Left lung (tissue), 10 donors: ENCODE results near the gene CEP295NL. TPM values are rescaled to one million over a fixed set of nuclear protein-coding genes. Genes with fewer than 3 reads are reported as not detected.

Experiments
- ATAC-seq: fragments of 200-7000 bp; cut with Tn5 transposase; one replicate; pipeline ENCODE4 v1.9.1; 2020; ENCODE audit warnings: moderate library complexity
- DNase-seq, 4 donors: peaks; one replicate each; pipeline ENCODE4 v3.0.0-alpha.2; 2013 to 2020
- H3K27ac ChIP-seq, 2 donors: fragments of 200-600 bp; sonication (generic) in 1 of 2; one replicate each; pipeline versions ENCODE4 v1.5.0 to v1.8.0; 2020 to 2021
- H3K27me3 ChIP-seq, 2 donors: fragments of 200-600 bp; sonication (generic) in 1 of 2; one replicate each; pipeline versions ENCODE4 v1.5.0 to v1.8.0; 2020 to 2021
- H3K36me3 ChIP-seq, 2 donors: fragments of 200-600 bp; sonication (generic) in 1 of 2; one replicate each; pipeline versions ENCODE4 v1.5.0 to v1.8.0; 2020 to 2021
- H3K4me1 ChIP-seq, 2 donors: fragments of 200-600 bp; one replicate each; pipeline ENCODE4 v1.8.0; 2021
- H3K4me3 ChIP-seq, 2 donors: fragments of 200-600 bp; sonication (generic) in 1 of 2; one replicate each; pipeline versions ENCODE4 v1.5.0 to v1.8.0; 2020 to 2021; ENCODE audit warnings: mild to moderate bottlenecking in 1 of 2
- H3K9me3 ChIP-seq, 2 donors: fragments of 200-600 bp; sonication (generic) in 1 of 2; one replicate each; pipeline versions ENCODE4 v1.5.0 to v1.8.0; 2020 to 2021
- intact Hi-C, 2 donors: fragments of 100-400 bp; cut with DNase I; formaldehyde crosslinking; loops; one replicate each; pipeline versions ENCODE4 v1.11.2 to v1.14.2; 2022
- polyA plus RNA-seq, 6 donors: library from polyadenylated mRNA; unstranded; fragments of 120-200 nt; gene quantifications; one replicate each; pipeline ENCODE4 v1.2.1, GENCODE V29; 2013; ENCODE audit not compliant: insufficient read length in 6 of 6
- total RNA-seq, 2 donors: library from RNA; stranded (reverse); fragmentation: NEBNext Ultra II Directional; extraction: Animal tissue kit (Norgen Biotek cat#: 25700); gene quantifications; one replicate each; pipeline ENCODE4 v1.2.1, GENCODE V29; 2021
- TF ChIP-seq, protein P1 (sequence below), 2 donors: fragments of 200-600 bp; sonication (generic) in 1 of 2; IDR thresholded peaks; one replicate each; pipeline versions ENCODE4 v1.5.0 to v1.8.0; 2021; ENCODE audit warnings: antibody characterized with exemption in 2 of 2
- donor health status: DM: no; HTN: yes; CAD: no.
- donor health status: DM: no; HTN: no; CAD: no.

The CEP295NL gene
- total and polyA plus RNA-seq, 8 donors, result 0.37 to 6.6 (median 0.72) TPM

DNA sequence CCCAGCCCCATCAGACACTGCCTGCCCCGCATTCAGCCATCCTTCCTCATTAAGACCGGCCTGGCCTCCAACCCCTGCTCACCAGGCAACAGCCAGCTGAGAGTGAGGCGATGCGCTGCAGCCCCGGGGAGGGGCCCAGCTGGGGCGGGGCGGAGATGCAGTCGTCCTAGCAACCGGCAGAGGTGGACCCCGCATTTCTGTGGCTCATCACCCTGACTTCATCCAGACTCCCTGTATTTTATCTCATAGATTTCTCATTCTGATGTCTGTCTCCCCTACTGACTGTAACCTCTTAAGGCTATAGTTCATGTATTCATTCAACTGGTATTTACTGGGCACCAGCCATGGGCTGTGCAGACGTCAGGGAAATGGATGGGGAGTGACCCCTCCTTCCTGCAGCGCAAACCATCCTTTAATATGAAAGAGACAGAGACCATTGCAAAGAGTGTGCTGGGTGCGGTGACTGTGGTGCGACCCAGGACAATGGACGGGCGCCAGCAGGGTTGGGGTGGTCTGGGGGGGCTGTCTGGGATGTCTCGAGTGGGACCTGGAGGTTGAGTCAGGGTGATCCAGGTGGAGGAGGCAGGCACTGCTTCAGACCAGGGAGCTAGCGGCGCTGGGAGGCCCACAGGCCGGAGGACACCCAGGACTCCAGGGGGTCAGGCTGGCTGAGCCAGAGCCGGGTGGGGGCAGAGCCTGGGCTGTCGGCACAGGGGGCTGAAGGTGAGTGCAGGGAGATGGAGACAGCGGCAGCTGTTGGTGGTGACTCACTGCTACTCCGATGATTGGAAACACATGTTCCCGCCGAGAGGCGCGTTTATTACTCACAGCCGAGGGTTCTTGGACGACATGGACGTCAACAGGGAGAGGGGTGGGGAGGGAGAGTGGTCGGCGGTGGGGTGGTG lies 32.7 kb upstream of the CEP295NL start:
- peak overlapping the region in 1 of 2 donors; percentile 87 for H3K27ac ChIP-seq
- no peaks in the 10 kb centered on the region for H3K27me3 ChIP-seq
- intact Hi-C loops, result no loop called here
- TF ChIP-seq, protein P1, sequence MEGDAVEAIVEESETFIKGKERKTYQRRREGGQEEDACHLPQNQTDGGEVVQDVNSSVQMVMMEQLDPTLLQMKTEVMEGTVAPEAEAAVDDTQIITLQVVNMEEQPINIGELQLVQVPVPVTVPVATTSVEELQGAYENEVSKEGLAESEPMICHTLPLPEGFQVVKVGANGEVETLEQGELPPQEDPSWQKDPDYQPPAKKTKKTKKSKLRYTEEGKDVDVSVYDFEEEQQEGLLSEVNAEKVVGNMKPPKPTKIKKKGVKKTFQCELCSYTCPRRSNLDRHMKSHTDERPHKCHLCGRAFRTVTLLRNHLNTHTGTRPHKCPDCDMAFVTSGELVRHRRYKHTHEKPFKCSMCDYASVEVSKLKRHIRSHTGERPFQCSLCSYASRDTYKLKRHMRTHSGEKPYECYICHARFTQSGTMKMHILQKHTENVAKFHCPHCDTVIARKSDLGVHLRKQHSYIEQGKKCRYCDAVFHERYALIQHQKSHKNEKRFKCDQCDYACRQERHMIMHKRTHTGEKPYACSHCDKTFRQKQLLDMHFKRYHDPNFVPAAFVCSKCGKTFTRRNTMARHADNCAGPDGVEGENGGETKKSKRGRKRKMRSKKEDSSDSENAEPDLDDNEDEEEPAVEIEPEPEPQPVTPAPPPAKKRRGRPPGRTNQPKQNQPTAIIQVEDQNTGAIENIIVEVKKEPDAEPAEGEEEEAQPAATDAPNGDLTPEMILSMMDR (IDR thresholded peaks at IDR 0.05), result no peak
- no peaks in the 10 kb centered on the region for H3K9me3 ChIP-seq
- no peak overlapping the region for H3K4me3 ChIP-seq
- peaks cover 13 to 19% of the 10 kb centered on the region in 2 donors for H3K4me1 ChIP-seq
- peak; percentile 30 for ATAC-seq
- no peaks in the 10 kb centered on the region for H3K36me3 ChIP-seq
- peak in 2 of 4 donors; percentile 69 to 74 for DNase-seq

DNA sequence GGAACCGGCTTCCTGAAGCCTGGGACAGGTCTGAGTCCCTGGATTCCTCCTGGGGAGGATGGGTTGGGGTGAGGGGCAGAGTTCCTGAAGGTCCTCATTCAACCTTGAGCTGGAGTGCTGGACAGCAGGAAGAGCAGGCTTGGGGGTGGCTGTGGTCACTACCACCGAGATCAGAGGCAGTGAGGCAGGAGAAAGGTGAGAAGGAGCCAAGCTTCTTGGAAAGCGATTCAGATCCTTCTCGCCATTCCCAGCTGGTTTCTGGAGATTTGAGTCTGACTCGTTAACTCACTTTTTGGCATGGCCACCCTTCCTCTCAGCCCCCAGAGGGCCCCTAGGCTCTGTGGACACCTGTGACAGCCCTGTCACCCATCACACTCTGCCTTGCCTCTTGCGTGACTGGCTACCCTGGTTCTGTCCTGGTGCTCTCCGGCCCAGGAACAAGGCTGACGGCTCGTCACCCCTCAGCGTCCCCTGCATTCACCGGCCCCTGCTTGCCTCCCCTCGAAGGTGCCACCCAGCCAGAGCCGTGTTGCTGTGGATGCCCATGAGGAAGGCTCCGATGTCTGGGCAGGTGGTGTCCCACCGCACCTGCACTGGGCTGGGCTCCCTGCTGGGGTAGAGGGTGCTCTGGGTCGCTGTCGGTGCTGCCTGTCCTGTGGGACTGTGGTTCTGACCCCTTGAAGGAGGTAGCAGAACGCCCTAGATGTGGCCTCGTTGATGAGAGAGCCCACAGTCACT lies 31.8 kb upstream of the CEP295NL start:
- no peaks in the 10 kb centered on the region for H3K36me3 ChIP-seq
- no peaks in the 10 kb centered on the region for H3K27me3 ChIP-seq
- TF ChIP-seq, protein P1 (IDR thresholded peaks at IDR 0.05), result no peak
- no peak overlapping the region for H3K4me3 ChIP-seq
- intact Hi-C loops, result no loop called here
- H3K27ac ChIP-seq, result peak overlapping the region; percentile 53 to 87
- ATAC-seq (no peak), DNase-seq (no peak)
- H3K9me3 ChIP-seq, result no peaks in the 10 kb centered on the region
- H3K4me1 ChIP-seq, result peaks cover 13 to 19% of the 10 kb centered on the region in 2 donors

DNA sequence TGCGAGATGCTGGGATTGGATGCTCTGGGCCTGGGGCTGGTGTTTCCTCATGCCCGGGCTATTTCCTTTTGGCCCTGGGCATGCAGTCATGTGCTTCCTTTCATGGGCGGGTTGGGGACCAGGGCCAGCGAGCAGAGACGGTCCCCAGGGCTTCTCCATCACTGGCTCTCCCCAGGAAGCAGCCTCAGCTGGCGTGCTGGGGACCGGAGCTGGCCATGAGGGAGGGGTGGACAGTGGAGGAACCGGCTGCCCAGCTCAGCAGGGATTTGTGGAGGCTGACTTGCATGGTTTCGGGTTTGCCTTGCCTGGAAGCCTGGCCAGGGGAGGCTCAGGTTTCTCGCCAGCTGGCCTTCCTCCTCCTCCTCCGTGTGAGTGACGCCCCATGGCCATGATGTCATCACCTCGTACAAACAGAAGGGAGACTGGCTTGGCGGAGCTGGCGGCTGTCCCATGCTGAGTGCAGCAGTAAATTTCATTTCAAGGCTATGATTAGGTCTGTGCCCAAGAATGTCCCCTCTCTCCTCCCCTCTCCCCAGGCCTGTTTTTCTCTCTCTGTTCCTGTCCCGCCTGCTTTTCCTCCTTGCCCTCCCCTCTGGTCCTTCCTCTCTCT lies 31.1 kb upstream of the CEP295NL start:
- Histone ChIP-seq H3K27ac (peak overlapping the region; percentile 53 to 87), H3K9me3 (no peaks in the 10 kb centered on the region), H3K36me3 (no peaks in the 10 kb centered on the region), H3K4me3 (peak overlapping the region in 1 of 2 donors; percentile 9), H3K4me1 (peaks cover 13 to 19% of the 10 kb centered on the region in 2 donors), H3K27me3 (no peaks in the 10 kb centered on the region)
- ATAC-seq (peak; percentile 82), DNase-seq (peak; percentile 90 to 96 (median 92))
- TF ChIP-seq, protein P1 (IDR thresholded peaks at IDR 0.05), result no peak
- intact Hi-C loops, result no loop called here

DNA sequence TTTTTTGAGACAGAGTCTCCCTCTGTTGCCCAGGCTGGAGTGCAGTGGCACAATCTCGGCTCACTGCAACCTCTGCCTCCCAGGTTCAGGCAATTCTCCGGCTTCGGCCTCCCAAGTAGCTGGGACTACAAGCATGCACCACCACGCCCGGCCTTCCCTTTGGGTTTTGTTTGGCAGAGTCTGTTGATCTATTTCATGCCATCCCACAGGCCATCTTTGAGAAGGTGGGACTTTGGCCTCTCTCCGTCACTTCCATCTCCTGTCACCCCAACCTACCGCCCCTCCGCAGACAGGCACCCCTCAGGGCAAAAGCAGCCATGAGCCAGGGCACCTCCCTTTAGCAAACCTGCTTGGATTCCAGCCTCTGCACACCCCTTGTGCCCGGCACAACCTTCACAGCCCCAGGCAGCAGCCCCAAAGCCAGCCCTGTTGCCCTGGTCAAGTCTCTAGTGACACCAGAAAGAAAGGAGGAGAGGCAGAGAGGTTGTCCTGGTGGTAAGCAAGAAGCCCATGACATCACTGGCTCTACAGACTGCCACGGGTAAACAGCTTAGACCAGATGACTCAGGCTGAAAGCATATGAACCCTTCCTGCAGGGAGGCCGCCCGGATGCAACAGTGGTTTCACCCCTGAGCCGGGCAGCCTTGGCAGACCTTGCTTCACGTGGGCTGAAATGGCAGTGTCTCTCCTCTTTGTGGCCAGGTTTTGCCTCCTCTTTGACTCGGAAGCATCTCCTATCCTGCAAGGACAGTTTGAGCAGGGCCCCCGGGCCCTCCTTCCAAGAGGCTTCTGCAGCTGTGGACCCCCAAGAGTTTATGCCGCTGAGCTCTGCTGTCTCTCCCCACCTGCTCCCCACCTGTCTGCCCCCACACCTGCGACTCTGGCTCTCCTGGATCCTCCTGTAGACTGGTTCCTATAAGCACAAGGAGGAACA lies 30.3 kb upstream of the CEP295NL start:
- no peaks in the 10 kb centered on the region for H3K9me3 ChIP-seq
- no peaks in the 10 kb centered on the region for H3K27me3 ChIP-seq
- DNase-seq (peak in 2 of 4 donors; percentile 64 to 78), ATAC-seq (peak; percentile 68)
- peak overlapping the region; percentile 53 to 87 for H3K27ac ChIP-seq
- intact Hi-C loops, result no loop called here
- H3K4me1 ChIP-seq, result peaks cover 13 to 19% of the 10 kb centered on the region in 2 donors
- TF ChIP-seq, protein P1 (IDR thresholded peaks at IDR 0.05), result no peak
- H3K36me3 ChIP-seq, result no peaks in the 10 kb centered on the region
- peak overlapping the region in 1 of 2 donors; percentile 9 for H3K4me3 ChIP-seq
